Measurements from ENCODE around the gene CANX.
"Not testable (repeated sequence)": the region's sequence is repeated elsewhere in the genome, so short reads cannot be mapped to it uniquely, and the experiment has no call there.

Gene CANX, protein sequence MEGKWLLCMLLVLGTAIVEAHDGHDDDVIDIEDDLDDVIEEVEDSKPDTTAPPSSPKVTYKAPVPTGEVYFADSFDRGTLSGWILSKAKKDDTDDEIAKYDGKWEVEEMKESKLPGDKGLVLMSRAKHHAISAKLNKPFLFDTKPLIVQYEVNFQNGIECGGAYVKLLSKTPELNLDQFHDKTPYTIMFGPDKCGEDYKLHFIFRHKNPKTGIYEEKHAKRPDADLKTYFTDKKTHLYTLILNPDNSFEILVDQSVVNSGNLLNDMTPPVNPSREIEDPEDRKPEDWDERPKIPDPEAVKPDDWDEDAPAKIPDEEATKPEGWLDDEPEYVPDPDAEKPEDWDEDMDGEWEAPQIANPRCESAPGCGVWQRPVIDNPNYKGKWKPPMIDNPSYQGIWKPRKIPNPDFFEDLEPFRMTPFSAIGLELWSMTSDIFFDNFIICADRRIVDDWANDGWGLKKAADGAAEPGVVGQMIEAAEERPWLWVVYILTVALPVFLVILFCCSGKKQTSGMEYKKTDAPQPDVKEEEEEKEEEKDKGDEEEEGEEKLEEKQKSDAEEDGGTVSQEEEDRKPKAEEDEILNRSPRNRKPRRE

GRCh38 chr5:179698935-179699615 is at the start of gene CANX:
Gene CANX, plus strand, starts transcription at chr5:179698967. Its CDS starts 6,715 bp downstream, at chr5:179705682.
- DNase-seq, result no peak

DNA sequence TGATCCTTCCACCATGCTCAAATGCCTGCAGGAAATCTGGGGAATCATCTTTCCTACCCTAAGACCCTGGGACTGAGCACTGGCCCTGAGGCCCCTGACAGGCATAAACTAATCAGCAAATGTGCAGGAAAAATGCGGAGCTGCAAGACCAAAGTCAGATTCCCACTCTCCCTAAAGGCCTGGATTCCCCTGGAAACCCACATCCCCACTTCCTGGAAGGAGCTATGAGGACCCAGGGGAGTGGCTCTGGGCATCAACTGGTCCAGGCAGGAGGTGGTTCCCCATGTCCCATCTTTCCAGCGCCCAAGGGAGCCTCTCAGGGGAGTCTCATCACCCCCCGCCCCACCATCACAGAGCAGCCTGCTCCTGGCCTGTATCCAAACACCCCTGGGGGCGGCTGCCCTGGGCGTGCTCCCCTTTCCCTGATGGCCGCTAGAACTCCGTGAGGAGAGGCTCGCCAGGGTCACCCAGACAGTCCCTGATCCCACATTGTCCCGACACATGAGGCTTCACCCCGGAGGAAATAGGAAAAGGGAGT is 49.5 kb upstream of the CANX start:
- DNase-seq, result not testable (repeated sequence)

DNA sequence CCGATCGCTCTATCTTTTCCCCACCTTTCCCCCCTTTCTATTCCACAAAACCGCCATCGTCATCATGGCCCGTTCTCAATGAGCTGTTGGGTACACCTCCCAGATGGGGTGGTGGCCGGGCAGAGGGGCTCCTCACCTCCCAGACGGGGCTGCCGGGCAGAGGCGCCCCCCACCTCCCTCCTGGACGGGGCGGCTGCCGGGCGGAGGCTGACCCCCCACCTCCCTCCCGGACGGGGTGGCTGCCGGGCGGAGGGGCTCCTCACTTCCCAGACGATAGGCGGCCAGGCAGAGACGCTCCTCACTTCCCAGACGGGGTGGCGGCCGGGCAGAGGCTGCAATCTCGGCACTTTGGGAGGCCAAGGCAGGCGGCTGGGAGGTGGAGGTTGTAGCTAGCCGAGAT is 48.5 kb upstream of the CANX start:
- not testable (repeated sequence) for DNase-seq

DNA sequence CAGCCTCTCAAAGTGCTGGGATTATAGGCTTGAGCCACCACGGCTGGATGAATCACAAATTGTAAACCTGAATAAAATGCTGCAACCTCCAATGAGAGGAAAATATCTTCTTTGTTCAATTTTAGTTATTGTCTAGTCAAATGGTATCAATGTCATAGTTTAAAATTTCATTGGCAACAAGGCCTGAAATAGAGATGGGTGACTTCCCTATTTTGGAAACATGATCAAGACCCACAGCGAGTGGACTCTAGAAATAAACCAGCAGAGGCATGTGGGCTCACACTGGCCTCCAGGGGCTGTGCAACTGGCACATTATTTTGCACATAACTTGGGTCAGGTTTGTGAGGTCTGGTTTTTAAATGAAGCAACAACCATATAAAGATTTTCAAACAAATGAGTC is 45.6 kb upstream of the CANX start:
- DNase-seq, result not testable (repeated sequence)

DNA sequence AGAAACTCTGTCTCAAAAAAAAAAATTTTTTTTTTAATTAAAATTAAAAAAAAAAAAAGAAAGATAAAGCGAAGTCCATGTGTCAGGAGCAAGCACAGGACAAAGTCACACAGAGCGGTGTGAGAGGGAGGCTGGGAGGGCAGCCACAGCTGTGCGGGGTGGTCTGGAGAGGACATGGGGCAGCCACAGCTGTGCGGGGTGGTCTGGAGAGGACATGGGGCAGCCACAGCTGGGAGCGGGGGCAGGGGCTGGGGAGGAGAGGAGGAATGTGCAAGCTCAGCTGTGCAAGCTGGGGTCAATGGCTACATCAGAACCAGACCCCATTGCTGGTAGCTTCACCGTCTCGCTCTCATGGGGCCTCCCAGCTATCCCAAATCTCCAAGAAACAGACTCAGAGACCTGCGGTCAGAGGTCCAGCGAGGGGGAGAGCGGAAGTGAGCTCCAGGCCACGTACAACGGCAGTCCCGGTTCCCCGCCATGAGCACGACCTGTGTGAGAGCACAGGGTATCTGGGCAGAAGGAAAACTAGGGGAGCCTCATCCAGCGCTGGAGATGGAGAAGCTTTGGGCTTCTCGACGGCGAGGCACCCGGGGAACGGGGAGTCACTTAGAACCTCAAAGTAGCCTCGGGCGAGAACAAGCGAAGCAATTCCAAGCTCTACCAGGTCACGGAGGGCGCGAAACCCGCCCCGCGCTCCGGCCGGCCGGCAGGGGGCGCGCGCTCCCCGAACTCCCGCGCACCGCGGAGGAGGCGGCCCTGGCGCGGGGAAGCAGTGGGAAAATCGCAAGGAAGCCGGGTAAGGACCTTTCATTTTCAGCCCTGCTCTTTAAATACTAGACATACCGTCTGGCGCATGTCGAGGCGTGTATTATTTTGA is 41.2 kb upstream of the CANX start:
- not testable (repeated sequence) for DNase-seq

- DNase-seq, result peak; percentile 30
Measured at GRCh38 chr5:179658179-179658856, 40.4 kb upstream of the CANX start.

DNA sequence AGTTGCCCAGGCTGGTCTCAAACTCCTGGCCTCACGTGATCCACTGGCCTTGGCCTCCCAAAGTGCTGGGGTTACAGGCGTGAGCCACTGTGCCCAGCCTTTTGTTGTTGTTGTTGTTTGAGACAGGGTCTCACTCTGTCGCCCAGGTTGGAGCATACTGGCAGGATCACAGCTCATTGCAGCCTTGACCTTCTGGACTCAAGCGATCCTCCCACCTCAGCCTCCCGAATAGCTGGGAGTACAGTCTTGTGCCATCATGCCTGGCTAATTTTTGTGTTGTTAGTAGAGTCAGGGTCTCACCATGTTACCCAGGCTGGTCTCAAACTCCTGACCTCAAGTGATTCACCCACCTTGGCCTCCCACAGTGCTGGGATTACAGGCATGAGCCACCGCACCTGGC is 37.1 kb upstream of the CANX start:
- not testable (repeated sequence) for DNase-seq

DNA sequence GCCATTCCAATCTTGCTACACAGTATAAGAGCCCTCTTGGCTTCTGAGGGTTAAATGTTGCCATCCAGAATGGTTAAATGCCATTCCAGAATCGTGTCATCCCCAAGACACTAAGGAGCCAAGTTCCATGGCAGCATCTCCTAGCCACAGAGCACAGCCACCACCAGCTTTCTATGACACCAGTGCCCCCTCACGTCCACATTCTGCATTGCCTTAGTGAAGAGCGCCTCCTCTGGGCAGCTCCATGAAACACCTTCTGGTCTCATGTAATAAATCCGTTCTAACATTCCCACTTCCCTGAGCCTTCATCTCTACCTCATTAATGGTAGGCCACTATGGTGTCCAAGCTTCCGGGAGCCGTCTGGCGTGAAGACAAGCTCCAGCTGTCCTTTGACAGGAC is 30.4 kb upstream of the CANX start:
- peak; percentile 60 for DNase-seq

GRCh38 chr5:179678223-179679013 is 20.3 kb upstream of the CANX start:
- peak; percentile 96 for DNase-seq

GRCh38 chr5:179679014-179679674 is 19.6 kb upstream of the CANX start:
- DNase-seq, result peak; percentile 83

- DNase-seq, result no peak
Measured at GRCh38 chr5:179680014-179680779, 18.6 kb upstream of the CANX start.

DNA sequence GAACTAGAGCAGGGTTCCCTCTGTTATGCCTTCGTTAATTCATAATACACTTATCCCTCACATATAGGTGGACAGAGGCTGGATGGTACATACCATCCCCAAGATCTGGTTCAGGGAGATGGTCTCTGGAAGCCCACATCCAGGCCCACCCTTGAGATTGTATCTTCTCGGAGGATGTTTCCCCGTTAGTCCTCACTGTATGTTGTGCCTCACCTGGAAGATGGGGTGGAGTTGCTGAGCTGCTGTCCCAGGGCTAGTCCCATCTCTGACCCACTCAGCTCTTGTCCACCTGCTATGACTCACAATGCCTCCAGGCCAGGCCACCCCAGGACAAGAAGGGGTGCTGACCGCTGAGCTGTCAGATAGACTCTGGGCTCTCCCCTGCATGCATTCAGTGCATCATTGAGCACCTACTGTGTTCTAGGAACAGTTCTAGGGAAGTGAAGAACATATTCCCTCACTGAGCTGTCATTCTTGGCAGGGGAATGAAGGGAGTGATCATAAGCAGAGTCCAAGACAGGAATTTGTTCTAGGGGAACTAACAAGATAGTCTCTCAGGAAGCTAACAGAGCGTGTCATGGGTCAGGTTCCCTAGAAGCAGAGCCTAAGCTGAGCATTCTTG is 17.9 kb upstream of the CANX start, which contains the start of gene CBY3:
CBY3 (minus strand) TSS at position 255 of the 622 bp plus-strand sequence; CDS start at position 139, 116 bp downstream.
- no peak for DNase-seq

DNA sequence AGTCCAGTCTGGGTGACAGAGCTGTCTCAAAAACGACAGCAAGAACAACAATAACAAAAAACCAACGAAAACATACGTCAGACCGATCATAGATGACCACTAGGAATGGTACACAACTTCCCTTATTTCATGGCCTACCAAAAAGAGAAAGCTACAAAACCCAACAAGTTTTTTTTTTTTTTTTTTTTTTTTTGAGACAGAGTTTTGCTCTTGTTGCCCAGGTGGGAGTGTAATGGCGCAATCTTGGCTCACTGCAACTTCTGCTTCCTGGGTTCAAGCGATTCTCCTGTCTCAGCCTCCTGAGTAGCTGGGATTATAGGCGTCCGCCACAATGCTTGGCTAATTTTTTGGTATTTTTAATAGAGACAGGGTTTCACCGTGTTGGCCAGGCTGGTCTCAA is 9.6 kb upstream of the CANX start:
- DNase-seq, result not testable (repeated sequence)

- DNase-seq, result no peak
Measured at GRCh38 chr5:179694561-179694960, 4.2 kb upstream of the CANX start.

GRCh38 chr5:179696603-179697002 is 2.2 kb upstream of the CANX start:
- DNase-seq, result no peak

DNA sequence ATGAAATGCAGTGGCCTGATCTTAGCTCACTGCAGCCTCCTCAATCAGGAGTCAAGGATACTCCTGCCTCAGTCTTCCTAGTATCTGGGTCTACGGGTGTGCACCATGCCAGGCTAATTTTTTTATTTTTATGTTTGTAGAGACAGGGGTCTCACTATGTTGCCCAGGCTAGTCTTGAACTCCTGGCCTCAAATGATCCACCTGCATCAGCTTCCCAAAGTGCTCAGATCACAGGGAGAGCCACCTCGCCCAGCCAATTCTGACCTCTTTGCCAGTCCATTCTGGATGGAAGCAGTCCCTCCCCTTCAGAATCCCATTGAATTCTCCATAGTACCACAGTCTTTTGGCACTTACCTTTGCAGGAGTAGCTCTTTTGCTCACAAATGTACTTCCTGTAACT is 1.7 kb upstream of the CANX start:
- no peak for DNase-seq

GRCh38 chr5:179697543-179697942 is 1.2 kb upstream of the CANX start:
- not testable (repeated sequence) for DNase-seq

DNA sequence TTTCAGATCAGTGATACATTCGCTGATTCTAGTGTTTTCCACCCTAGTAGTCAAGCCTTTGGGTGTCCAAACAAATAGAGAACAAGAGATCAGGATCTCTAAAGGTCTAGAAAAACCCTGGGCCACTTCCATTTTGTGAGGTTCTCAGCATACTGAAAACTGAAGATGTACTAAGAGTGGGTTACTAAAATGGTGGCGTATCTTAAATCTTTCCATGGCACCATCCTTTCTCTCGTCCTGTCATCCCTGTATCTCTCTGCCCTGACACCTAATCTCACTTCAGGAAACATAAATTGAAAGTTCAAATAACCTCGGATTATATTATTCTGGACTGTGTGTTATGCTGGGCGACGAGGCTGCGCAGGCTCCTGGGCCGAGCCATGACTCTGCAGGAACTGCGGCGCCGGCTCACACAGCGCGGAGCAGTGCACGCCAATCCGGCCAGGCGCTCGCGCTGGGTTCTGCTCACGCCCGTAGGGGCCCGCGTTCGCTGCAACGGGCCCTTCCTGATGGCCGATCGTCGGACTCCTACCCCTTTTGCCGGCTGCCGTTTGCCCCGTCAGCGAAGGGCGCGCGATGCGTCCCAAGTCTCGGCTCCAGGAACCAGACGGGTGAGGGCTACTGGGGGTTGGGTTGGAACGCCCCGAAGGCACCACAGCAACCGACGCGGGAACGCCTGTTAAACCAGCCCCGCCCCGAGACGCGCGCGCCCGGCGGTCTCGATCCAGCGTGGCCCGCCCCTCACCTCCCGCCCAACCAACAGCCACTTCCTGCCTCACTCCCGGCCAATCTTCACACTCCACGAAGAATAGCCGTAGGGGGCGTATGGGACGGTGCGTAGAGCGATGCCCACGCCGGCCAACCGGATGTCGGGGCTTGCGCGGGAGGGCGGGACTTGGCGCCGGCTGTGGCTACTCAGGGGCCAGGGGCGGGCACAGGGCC is 503 bp upstream of the CANX start:
- peak; percentile 100 for DNase-seq

Measured in femur (tissue), 1 donor.